SK-N-SH treated with all-trans-retinoic acid at 6 μM for 48 hours (cell line): ENCODE data around the gene COG2.

ENCODE experiments used
- ATAC-seq: fragments of 200-7000 bp; cut with Tn5 transposase; 3 replicates; pipeline ENCODE4 v1.9.1; 2020; ENCODE audit warnings: mild to moderate bottlenecking, moderate library complexity
- ARNTL ChIP-seq: fragments of 450-650 bp; formaldehyde crosslinking; IDR thresholded peaks from 2 replicates; pipeline ENCODE4 v1.5.0; 2020; ENCODE audit warnings: low read depth, mild to moderate bottlenecking, moderate library complexity, borderline replicate concordance
- BACH2 ChIP-seq: fragments of 250-450 bp; sonication (Bioruptor Pico); IDR thresholded peaks from 2 replicates; pipeline ENCODE4 v1.9.0; 2021; ENCODE audit warnings: mild to moderate bottlenecking, borderline replicate concordance
- CSDC2 ChIP-seq: fragments of 250-450 bp; sonication (Bioruptor Pico); IDR thresholded peaks from 2 replicates; pipeline ENCODE4 v1.5.0; 2020; ENCODE audit warnings: mild to moderate bottlenecking, moderate library complexity
- ESRRG ChIP-seq: fragments of 250-450 bp; sonication (Bioruptor Pico); IDR thresholded peaks from 2 replicates; pipeline ENCODE4 v1.6.1; 2021; ENCODE audit warnings: mild to moderate bottlenecking
- GLIS3 ChIP-seq: fragments of 250-450 bp; sonication (Bioruptor Pico); IDR thresholded peaks from 2 replicates; pipeline ENCODE4 v1.5.0; 2020; ENCODE audit warnings: mild to moderate bottlenecking, moderate library complexity
- ISL1 ChIP-seq: fragments of 250-450 bp; sonication (Bioruptor Pico); IDR thresholded peaks from 2 replicates; pipeline ENCODE4 v2.1.2; 2022; ENCODE audit warnings: mild to moderate bottlenecking, moderate library complexity
- OSR1 ChIP-seq: fragments of 250-450 bp; sonication (Bioruptor Pico); IDR thresholded peaks from 2 replicates; pipeline ENCODE4 v1.8.0; 2022; ENCODE audit warnings: moderate library complexity, mild to moderate bottlenecking, inconsistent platforms
- PPARA ChIP-seq: fragments of 250-450 bp; sonication (Bioruptor Pico); IDR thresholded peaks from 2 replicates; pipeline ENCODE4 v1.5.0; 2020; ENCODE audit warnings: mild to moderate bottlenecking, borderline replicate concordance
- RARB ChIP-seq: fragments of 250-450 bp; sonication (Bioruptor Pico); IDR thresholded peaks from 2 replicates; pipeline ENCODE4 v1.8.0; 2021; ENCODE audit warnings: mild to moderate bottlenecking, moderate library complexity
- SNAI2 ChIP-seq: fragments of 250-450 bp; sonication (Bioruptor Pico); IDR thresholded peaks from 2 replicates; pipeline ENCODE4 v1.5.0; 2020; ENCODE audit warnings: mild to moderate bottlenecking, moderate library complexity
- TCF4 ChIP-seq: fragments of 250-450 bp; sonication (Bioruptor Pico); IDR thresholded peaks from 2 replicates; pipeline ENCODE4 v1.8.0; 2021; ENCODE audit warnings: mild to moderate bottlenecking, moderate library complexity, borderline replicate concordance
- TOX ChIP-seq: fragments of 250-450 bp; sonication (Bioruptor Pico); IDR thresholded peaks from 2 replicates; pipeline ENCODE4 v1.8.0; 2021; ENCODE audit warnings: mild to moderate bottlenecking, moderate library complexity, borderline replicate concordance
- ZC3H10 ChIP-seq: fragments of 250-450 bp; sonication (Bioruptor Pico); IDR thresholded peaks from 2 replicates; pipeline ENCODE4 v1.5.1; 2021; ENCODE audit warnings: mild to moderate bottlenecking, moderate library complexity
- ZFP3 ChIP-seq: fragments of 250-450 bp; sonication (Bioruptor Pico); IDR thresholded peaks from 2 replicates; pipeline ENCODE4 v1.5.0; 2020; ENCODE audit warnings: mild to moderate bottlenecking, moderate library complexity
- ZFP30 ChIP-seq: fragments of 450-650 bp; formaldehyde crosslinking; IDR thresholded peaks from 2 replicates; pipeline ENCODE4 v1.5.0; 2022; ENCODE audit warnings: mild to moderate bottlenecking, moderate library complexity
- ZNF565 ChIP-seq: fragments of 450-650 bp; formaldehyde crosslinking; conservative IDR thresholded peaks from 2 replicates; pipeline ENCODE4 v1.5.0; 2020; ENCODE audit warnings: low read depth, mild to moderate bottlenecking, moderate library complexity
- ZNF70 ChIP-seq: fragments of 450-650 bp; formaldehyde crosslinking; IDR thresholded peaks from 2 replicates; pipeline ENCODE4 v1.5.0; 2020; ENCODE audit warnings: mild to moderate bottlenecking, moderate library complexity
- ZNF8 ChIP-seq: fragments of 450-650 bp; formaldehyde crosslinking; IDR thresholded peaks from 2 replicates; pipeline ENCODE4 v1.5.0; 2020; ENCODE audit warnings: mild to moderate bottlenecking, moderate library complexity
- TF ChIP-seq, protein P1 (sequence below): fragments of 250-450 bp; sonication (Bioruptor Pico); IDR thresholded peaks from 2 replicates; pipeline ENCODE4 v1.8.0; 2020; ENCODE audit warnings: mild to moderate bottlenecking, moderate library complexity, borderline replicate concordance
- TF ChIP-seq, protein P2 (sequence below): fragments of 250-450 bp; sonication (Bioruptor Pico); IDR thresholded peaks from 2 replicates; pipeline ENCODE4 v1.5.1; 2020; ENCODE audit warnings: low read depth, mild to moderate bottlenecking, moderate library complexity
- TF ChIP-seq, protein P3 (sequence below): fragments of 250-450 bp; sonication (Bioruptor Pico); IDR thresholded peaks from 2 replicates; pipeline ENCODE4 v1.5.0; 2020; ENCODE audit warnings: mild to moderate bottlenecking, moderate library complexity
- TF ChIP-seq, protein P4 (sequence below): fragments of 250-450 bp; sonication (Bioruptor Pico); IDR thresholded peaks from 2 replicates; pipeline ENCODE4 v1.5.1; 2021; ENCODE audit warnings: mild to moderate bottlenecking, moderate library complexity

Gene COG2

DNA sequence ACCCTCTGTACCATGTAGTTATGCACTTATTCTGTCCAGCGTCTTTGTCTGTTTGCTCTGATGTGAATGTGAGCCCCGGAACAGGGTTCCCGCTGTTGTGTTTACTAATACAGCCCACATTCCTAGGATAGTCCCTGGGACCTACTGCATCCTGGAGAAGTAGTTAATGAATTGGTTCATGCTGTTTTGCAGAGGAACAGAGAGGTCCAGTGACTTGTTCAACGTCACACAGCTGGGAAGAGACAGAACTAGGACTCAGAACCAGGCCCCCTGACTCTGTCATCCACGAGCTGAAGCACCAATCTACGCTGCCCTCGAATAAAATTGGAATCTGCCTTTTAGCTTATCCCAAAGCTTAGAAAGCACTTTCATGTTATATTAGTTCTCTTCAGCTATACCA is 70.9 kb downstream of the COG2 start:
- TF ChIP-seq GLIS3 (CRISPR knock-in tag) = no peak
- no peak for TF ChIP-seq ESRRG
- TF ChIP-seq, protein P1, sequence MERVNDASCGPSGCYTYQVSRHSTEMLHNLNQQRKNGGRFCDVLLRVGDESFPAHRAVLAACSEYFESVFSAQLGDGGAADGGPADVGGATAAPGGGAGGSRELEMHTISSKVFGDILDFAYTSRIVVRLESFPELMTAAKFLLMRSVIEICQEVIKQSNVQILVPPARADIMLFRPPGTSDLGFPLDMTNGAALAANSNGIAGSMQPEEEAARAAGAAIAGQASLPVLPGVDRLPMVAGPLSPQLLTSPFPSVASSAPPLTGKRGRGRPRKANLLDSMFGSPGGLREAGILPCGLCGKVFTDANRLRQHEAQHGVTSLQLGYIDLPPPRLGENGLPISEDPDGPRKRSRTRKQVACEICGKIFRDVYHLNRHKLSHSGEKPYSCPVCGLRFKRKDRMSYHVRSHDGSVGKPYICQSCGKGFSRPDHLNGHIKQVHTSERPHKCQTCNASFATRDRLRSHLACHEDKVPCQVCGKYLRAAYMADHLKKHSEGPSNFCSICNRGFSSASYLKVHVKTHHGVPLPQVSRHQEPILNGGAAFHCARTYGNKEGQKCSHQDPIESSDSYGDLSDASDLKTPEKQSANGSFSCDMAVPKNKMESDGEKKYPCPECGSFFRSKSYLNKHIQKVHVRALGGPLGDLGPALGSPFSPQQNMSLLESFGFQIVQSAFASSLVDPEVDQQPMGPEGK (CRISPR knock-in tag) = no peak
- TF ChIP-seq ARNTL = no peak
- TF ChIP-seq ZFP3 (CRISPR knock-in tag) = no peak
- TF ChIP-seq PPARA (CRISPR knock-in tag) = no peak
- TF ChIP-seq OSR1 (CRISPR knock-in tag) = no peak
- no peak for TF ChIP-seq ZNF565 (CRISPR knock-in tag)
- no peak for TF ChIP-seq CSDC2 (CRISPR knock-in tag)
- TF ChIP-seq TOX = no peak
- TF ChIP-seq, protein P2, sequence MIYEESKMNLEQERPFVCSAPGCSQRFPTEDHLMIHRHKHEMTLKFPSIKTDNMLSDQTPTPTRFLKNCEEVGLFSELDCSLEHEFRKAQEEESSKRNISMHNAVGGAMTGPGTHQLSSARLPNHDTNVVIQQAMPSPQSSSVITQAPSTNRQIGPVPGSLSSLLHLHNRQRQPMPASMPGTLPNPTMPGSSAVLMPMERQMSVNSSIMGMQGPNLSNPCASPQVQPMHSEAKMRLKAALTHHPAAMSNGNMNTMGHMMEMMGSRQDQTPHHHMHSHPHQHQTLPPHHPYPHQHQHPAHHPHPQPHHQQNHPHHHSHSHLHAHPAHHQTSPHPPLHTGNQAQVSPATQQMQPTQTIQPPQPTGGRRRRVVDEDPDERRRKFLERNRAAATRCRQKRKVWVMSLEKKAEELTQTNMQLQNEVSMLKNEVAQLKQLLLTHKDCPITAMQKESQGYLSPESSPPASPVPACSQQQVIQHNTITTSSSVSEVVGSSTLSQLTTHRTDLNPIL (CRISPR knock-in tag) = no peak
- no peak for TF ChIP-seq ISL1
- TF ChIP-seq, protein P3, sequence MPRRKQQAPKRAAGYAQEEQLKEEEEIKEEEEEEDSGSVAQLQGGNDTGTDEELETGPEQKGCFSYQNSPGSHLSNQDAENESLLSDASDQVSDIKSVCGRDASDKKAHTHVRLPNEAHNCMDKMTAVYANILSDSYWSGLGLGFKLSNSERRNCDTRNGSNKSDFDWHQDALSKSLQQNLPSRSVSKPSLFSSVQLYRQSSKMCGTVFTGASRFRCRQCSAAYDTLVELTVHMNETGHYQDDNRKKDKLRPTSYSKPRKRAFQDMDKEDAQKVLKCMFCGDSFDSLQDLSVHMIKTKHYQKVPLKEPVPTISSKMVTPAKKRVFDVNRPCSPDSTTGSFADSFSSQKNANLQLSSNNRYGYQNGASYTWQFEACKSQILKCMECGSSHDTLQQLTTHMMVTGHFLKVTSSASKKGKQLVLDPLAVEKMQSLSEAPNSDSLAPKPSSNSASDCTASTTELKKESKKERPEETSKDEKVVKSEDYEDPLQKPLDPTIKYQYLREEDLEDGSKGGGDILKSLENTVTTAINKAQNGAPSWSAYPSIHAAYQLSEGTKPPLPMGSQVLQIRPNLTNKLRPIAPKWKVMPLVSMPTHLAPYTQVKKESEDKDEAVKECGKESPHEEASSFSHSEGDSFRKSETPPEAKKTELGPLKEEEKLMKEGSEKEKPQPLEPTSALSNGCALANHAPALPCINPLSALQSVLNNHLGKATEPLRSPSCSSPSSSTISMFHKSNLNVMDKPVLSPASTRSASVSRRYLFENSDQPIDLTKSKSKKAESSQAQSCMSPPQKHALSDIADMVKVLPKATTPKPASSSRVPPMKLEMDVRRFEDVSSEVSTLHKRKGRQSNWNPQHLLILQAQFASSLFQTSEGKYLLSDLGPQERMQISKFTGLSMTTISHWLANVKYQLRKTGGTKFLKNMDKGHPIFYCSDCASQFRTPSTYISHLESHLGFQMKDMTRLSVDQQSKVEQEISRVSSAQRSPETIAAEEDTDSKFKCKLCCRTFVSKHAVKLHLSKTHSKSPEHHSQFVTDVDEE (CRISPR knock-in tag) = no peak
- no peak for TF ChIP-seq ZFP30 (CRISPR knock-in tag)
- TF ChIP-seq ZNF70 = no peak
- TF ChIP-seq, protein P4, sequence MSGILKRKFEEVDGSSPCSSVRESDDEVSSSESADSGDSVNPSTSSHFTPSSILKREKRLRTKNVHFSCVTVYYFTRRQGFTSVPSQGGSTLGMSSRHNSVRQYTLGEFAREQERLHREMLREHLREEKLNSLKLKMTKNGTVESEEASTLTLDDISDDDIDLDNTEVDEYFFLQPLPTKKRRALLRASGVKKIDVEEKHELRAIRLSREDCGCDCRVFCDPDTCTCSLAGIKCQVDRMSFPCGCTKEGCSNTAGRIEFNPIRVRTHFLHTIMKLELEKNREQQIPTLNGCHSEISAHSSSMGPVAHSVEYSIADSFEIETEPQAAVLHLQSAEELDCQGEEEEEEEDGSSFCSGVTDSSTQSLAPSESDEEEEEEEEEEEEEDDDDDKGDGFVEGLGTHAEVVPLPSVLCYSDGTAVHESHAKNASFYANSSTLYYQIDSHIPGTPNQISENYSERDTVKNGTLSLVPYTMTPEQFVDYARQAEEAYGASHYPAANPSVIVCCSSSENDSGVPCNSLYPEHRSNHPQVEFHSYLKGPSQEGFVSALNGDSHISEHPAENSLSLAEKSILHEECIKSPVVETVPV (CRISPR knock-in tag) = no peak
- TF ChIP-seq RARB = no peak
- no peak for TF ChIP-seq BACH2 (CRISPR knock-in tag)
- no peak for TF ChIP-seq SNAI2 (CRISPR knock-in tag)
- no peak for TF ChIP-seq TCF4
- no peak for ATAC-seq

DNA sequence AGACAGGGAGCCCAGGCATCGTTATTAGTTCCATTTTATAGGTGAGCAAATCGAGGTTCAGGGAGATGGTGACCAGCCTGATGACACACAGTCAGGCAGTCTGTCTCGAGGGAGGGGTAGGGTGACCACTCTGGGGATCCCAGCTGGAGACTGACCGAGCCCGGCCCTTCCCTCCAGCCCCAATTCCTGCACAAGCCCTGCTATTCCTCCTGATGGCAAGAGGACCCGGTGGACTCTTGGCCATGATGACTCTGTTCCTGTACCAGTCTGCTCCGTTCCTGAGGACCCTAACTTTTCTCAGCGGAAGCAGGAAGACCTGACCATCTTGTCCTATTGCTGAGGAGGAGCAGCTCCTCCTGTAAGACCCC is 71.2 kb downstream of the COG2 start:
- ATAC-seq = no peak

DNA sequence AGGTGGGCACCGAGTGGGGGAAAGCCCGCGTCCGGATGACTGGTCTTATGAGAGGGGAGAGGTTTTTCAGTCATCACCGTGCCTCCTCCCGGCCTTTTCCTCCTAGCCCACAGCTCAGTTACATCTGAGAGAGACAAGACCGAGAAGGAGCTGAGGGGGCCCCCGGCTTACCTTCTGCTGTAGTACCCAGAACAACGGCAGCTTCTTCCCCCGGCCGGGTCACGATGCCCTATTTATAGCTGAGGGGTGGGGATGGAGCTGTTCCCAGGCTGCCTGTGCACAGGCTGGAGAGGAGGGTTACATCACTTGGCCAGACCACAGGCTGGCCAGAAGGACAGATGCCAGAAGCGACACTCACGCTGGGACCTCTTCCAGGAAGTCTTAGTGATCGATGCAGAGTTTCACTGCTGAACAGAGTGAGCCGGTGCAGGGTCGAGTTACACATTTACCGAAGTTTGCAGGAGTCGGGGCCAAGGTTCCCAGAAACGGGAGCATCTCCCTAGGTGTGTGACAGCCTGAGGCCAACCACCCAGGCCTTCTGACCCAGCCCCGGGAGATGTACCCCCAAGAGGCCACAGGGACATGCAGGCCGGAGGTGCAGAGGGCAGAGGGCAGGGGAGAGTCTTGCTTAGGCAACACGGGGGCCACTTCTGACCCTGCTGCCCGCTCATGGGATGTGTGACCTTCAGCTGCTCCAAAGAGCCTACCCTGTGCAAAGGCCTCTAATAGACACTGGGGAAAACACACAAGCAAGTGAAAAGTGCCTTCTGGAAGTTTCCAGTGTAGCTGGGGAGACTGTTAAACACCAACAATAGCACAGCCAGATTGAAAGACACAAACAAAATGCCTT is 71.9 kb downstream of the COG2 start, which contains the start of gene AGT:
Gene AGT, minus strand, starts transcription at position 208 of the 850 bp plus-strand sequence. CDS start 3,299 bp downstream, outside the sequence.
- ATAC-seq = peak; percentile 82
- TF ChIP-seq, protein P1 (CRISPR knock-in tag) = no peak
- TF ChIP-seq TCF4 (no peak), ESRRG (no peak), ZNF70 (no peak), ZFP3 (CRISPR knock-in tag) (no peak), SNAI2 (CRISPR knock-in tag) (no peak), ZC3H10 (CRISPR knock-in tag) (no peak), RARB (no peak)
- TF ChIP-seq, protein P3 (CRISPR knock-in tag) = no peak

More for the DNA sequence above, 71.2 kb downstream of the COG2 start:
- no peak for TF ChIP-seq ZNF8
- no peak for TF ChIP-seq TOX
- no peak for TF ChIP-seq ZFP30 (CRISPR knock-in tag)
- TF ChIP-seq GLIS3 (CRISPR knock-in tag) = no peak
- no peak for TF ChIP-seq CSDC2 (CRISPR knock-in tag)
- TF ChIP-seq ZNF70 = no peak
- TF ChIP-seq, protein P4 (CRISPR knock-in tag) = no peak
